Stomach (tissue), 9 donors: Measurements from ENCODE around the gene INPP1. TPM values are rescaled to one million over a fixed set of nuclear protein-coding genes. Genes with fewer than 3 reads are reported as not detected.

ENCODE experiments used
- DNase-seq, 2 donors: peaks; one replicate each; pipeline versions ENCODE4 v3.0.0 to v3.0.0-alpha.2; 2013 to 2019
- H3K27ac ChIP-seq, 5 donors: fragments of 200-600 bp in 4 of 5; sonication (generic) in 4 of 5; one replicate each; pipeline ENCODE4 v1.5.1; 2013 to 2019; ENCODE audit warnings: mild to moderate bottlenecking in 1 of 5, moderate library complexity in 1 of 5
- H3K27me3 ChIP-seq, 3 donors: fragments of 200-600 bp; sonication (generic); one replicate each; pipeline ENCODE4 v1.5.1; 2017 to 2019; ENCODE audit warnings: mixed run types in 1 of 3
- H3K36me3 ChIP-seq, 4 donors: fragments of 200-600 bp; sonication (generic); 1 replicate in 3 of 4; 2 replicates in 1 of 4; pipeline ENCODE4 v1.5.1; 2016 to 2019
- H3K4me1 ChIP-seq, 4 donors: fragments of 200-600 bp; sonication (generic); one replicate each; pipeline ENCODE4 v1.5.1; 2016 to 2019
- H3K4me3 ChIP-seq, 4 donors: fragments of 200-600 bp; sonication (generic) in 3 of 4; one replicate each; pipeline ENCODE4 v1.5.1; 2016 to 2019; ENCODE audit warnings: mild to moderate bottlenecking in 1 of 4
- H3K9me3 ChIP-seq, 4 donors: fragments of 200-600 bp; sonication (generic); one replicate each; pipeline ENCODE4 v1.5.1; 2016 to 2019
- EP300 ChIP-seq: sonication (generic); formaldehyde crosslinking; IDR thresholded peaks from one replicate; pipeline ENCODE4 v1.6.1; 2017; ENCODE audit warnings: antibody characterized with exemption
- POLR2A ChIP-seq, 4 donors: fragments of 450-650 bp; IDR thresholded peaks; one replicate each; pipeline ENCODE4 v1.6.1; 2016; ENCODE audit warnings: antibody characterized with exemption in 4 of 4, control low read depth in 2 of 4, mild to moderate bottlenecking in 1 of 4, moderate library complexity in 1 of 4
- POLR2AphosphoS5 ChIP-seq, 3 donors: sonication (generic); formaldehyde crosslinking; IDR thresholded peaks; one replicate each; pipeline ENCODE4 v1.6.1; 2016; ENCODE audit warnings: antibody characterized with exemption in 3 of 3
- WGBS, 5 donors: extraction: QIAGEN DNeasy Blood & Tissue Kit in 3 of 5; methylation state at CpG; one replicate each; pipeline versions ENCODE4 v1.1.5 to v1.1.7; 2013 to 2018; 5-methylcytosine and 5-hydroxymethylcytosine counted together
- intact Hi-C: fragments of 100-400 bp; cut with DNase I; formaldehyde crosslinking; loops from one replicate; pipeline ENCODE4 v1.15.1; 2023; ENCODE audit warnings: low total_unique reads
- polyA plus RNA-seq, 3 donors: library from polyadenylated mRNA; stranded (reverse); fragments of 200-250 nt; gene quantifications; one replicate each; pipeline ENCODE4 v1.2.3, GENCODE V29; 2013
- total RNA-seq, 5 donors: library from RNA; depleted of rRNA; stranded (reverse); fragments of >200 nt; gene quantifications; one replicate each; pipeline versions ENCODE4 v1.1.0 to v1.2.3, GENCODE V29; 2014 to 2016
- TF ChIP-seq, protein P1 (sequence below), 7 experiments: fragments of 450-650 bp in 4 of 7; fragments of 200-600 bp in 3 of 7; sonication (generic) in 3 of 7; IDR thresholded peaks; one replicate each; pipeline ENCODE4 v1.5.1; 2016 to 2019; ENCODE audit warnings: antibody characterized with exemption in 7 of 7, control low read depth in 2 of 7, mild to moderate bottlenecking in 1 of 7
- donor health status: healthy with polysubstance abuse.
- donor health status: Bipolar disorder and iron deficiency.
- donor health status: healthy.

Gene INPP1
- total and polyA plus RNA-seq, 8 donors, result 4.2 to 51.0 (median 25.5) TPM; not detected in 1

DNA sequence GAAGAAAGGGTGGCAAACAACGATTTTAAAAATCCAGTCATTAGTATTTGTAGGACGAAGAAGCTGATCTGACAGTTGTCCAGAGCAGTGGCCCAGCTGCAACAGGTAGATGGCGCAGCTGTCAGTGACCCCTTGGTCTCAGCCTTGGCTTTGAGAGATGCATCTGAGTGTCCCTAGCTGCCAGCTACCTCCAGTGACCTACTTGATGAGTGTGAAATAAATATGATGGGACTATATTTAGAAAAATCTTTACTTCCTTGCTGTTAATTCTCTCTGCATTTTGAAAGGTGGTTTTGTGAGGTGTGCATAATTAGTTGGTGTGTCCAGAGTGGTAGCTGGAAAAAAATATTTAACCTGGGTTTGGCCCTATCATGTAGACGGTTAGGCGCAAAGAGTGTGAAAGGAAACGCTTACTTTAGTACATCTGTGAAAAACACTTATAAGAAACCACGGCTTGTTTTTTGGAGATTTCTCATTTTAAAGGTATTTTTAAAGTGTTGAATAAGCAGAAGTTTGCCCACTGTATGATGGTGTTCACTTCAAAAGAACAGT, 963 bp downstream of the INPP1 start:
- DNase-seq, result peak; percentile 48 to 77
- intact Hi-C loops, result no loop called here
- Histone ChIP-seq H3K4me1 (peaks cover 7 to 39% (median 22%) of the 10 kb centered on the region in 4 donors), H3K36me3 (no peaks in the 10 kb centered on the region), H3K27me3 (no peaks in the 10 kb centered on the region), H3K4me3 (peak overlapping the region; percentile 72 to 79 (median 77)), H3K27ac (peak overlapping the region; percentile 75 to 95 (median 89)), H3K9me3 (no peaks in the 10 kb centered on the region)
- 12 to 28% (median 23%) methylated on average over 7 of the region's 7 CpGs for WGBS, 5 donors
- no peak for TF ChIP-seq POLR2A (IDR thresholded peaks at IDR 0.05)
- TF ChIP-seq, protein P1, sequence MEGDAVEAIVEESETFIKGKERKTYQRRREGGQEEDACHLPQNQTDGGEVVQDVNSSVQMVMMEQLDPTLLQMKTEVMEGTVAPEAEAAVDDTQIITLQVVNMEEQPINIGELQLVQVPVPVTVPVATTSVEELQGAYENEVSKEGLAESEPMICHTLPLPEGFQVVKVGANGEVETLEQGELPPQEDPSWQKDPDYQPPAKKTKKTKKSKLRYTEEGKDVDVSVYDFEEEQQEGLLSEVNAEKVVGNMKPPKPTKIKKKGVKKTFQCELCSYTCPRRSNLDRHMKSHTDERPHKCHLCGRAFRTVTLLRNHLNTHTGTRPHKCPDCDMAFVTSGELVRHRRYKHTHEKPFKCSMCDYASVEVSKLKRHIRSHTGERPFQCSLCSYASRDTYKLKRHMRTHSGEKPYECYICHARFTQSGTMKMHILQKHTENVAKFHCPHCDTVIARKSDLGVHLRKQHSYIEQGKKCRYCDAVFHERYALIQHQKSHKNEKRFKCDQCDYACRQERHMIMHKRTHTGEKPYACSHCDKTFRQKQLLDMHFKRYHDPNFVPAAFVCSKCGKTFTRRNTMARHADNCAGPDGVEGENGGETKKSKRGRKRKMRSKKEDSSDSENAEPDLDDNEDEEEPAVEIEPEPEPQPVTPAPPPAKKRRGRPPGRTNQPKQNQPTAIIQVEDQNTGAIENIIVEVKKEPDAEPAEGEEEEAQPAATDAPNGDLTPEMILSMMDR (IDR thresholded peaks at IDR 0.05), result peak in 3 of 7 experiments; percentile 15 to 31 (median 16)

DNA sequence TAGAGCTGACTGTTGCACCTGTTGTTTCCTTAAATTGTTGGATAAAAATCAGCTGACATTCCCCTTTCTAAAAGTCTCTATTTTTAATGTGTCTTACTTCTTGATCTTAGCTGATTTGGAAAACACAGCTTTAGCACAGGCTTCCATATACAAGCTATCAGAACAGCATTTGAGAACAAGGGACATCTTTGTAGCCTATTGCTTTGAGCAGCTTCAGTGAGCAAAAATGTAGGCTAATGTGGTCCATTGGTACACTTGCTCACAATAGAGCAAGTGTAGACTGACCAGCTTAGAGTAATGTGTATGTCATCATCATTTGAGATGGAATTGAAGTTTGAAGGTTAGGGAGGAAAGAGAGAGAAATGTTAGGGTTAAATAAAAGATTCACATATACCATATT, 7.0 kb downstream of the INPP1 start:
- TF ChIP-seq EP300, result no peak
- no peak for TF ChIP-seq POLR2A (IDR thresholded peaks at IDR 0.05)
- TF ChIP-seq POLR2AphosphoS5 (IDR thresholded peaks at IDR 0.05), result no peak
- TF ChIP-seq, protein P1 (IDR thresholded peaks at IDR 0.05), result no peak
- Histone ChIP-seq H3K9me3 (no peaks in the 10 kb centered on the region), H3K36me3 (no peaks in the 10 kb centered on the region), H3K4me3 (no peak overlapping the region), H3K27me3 (no peaks in the 10 kb centered on the region), H3K4me1 (peaks cover 0 to 50% (median 17%) of the 10 kb centered on the region in 4 donors), H3K27ac (no peak overlapping the region)
- intact Hi-C loops, result no loop called here
- no peak for DNase-seq

DNA sequence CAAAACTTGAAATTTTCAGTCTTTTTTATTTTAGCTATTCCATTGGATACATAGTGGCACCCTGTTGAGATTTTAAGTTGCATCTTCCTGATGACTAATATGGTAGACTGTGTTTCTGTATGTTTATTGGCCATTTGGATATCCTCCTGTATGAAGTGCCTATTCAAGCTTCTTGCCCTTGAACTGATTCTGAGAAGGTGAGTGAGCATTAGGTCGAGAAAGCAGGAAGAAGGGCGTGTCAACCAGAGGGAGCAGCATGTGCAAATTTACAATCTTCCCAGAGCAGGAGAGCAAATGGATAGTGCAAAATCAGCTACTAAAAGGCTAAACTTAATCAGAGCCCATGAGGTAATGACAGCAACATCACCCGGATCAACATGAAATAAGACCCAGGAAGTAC, 8.6 kb downstream of the INPP1 start:
- intact Hi-C loops, result no loop called here
- WGBS, 5 donors, result 42 to 66% (median 55%) methylated on average over 3 of the region's 3 CpGs
- peak in 1 of 2 donors; percentile 42 for DNase-seq
- H3K36me3 ChIP-seq, result no peaks in the 10 kb centered on the region
- no peak overlapping the region for H3K4me3 ChIP-seq
- H3K27ac ChIP-seq, result no peak overlapping the region
- peaks cover 0 to 50% (median 16%) of the 10 kb centered on the region in 4 donors for H3K4me1 ChIP-seq
- no peaks in the 10 kb centered on the region for H3K27me3 ChIP-seq
- H3K9me3 ChIP-seq, result no peaks in the 10 kb centered on the region
- TF ChIP-seq, protein P1 (IDR thresholded peaks at IDR 0.05), result no peak
- TF ChIP-seq EP300 (no peak), POLR2A (IDR thresholded peaks at IDR 0.05) (no peak), POLR2AphosphoS5 (IDR thresholded peaks at IDR 0.05) (no peak)

DNA sequence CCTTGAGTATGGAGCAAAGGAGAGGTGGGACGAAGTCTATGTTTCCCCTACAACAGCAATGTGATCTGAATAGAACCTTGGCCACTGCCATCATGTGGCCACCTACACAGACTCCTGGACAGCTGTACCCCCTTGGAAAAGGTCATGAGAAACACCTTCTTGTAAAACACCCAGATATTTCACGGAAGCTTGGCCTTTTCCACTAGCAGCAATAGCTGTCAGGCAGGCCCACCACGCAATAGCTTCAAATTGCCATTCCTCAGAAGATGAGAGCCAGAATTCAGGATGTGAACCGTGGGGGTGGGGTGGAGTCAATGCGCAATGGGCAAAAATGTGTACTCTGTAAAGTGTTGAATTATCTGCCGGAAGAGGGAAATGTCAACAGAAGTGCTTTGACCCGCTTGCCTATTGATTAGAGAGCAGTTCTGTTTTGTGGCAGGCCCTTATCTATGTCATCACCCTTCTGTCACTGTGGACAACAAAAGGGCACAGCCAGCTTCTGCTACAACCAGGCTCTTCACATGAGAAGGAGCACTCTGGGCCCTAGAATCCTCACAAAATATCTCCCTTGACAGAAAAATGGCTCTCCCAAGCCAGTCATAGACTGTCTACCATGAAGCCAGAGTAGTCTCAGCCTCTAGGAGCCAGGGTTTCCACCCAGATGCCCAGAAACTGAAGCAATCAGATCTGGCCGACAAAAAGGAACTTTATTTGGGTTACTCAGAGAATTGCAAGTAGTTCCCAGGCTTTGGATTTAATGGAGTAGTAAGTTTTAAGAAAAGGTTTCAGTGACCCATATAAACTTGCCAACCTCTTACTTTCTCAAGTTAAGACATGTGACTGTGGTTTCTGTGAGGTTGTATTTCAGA, 9.5 kb downstream of the INPP1 start:
- WGBS, 5 donors, result 57 to 86% (median 67%) methylated on average over 8 of the region's 8 CpGs

More for the DNA sequence above, 9.5 kb downstream of the INPP1 start:
- H3K36me3 ChIP-seq, result no peaks in the 10 kb centered on the region
- TF ChIP-seq EP300 (no peak), POLR2AphosphoS5 (IDR thresholded peaks at IDR 0.05) (no peak), POLR2A (IDR thresholded peaks at IDR 0.05) (no peak)
- TF ChIP-seq, protein P1 (IDR thresholded peaks at IDR 0.05), result no peak
- H3K27me3 ChIP-seq, result no peaks in the 10 kb centered on the region
- peak in 1 of 2 donors; percentile 32 for DNase-seq
- intact Hi-C loops, result no loop called here
- H3K27ac ChIP-seq, result peak overlapping the region in 2 of 5 donors; percentile 41 to 52
- no peak overlapping the region for H3K4me3 ChIP-seq
- H3K9me3 ChIP-seq, result no peaks in the 10 kb centered on the region
- peaks cover 0 to 47% (median 21%) of the 10 kb centered on the region in 4 donors for H3K4me1 ChIP-seq
